Measurements from ENCODE around the gene SEC16A.
"Not testable (repeated sequence)": the region's sequence is repeated elsewhere in the genome, so short reads cannot be mapped to it uniquely, and the experiment has no call there.

The SEC16A gene

DNA sequence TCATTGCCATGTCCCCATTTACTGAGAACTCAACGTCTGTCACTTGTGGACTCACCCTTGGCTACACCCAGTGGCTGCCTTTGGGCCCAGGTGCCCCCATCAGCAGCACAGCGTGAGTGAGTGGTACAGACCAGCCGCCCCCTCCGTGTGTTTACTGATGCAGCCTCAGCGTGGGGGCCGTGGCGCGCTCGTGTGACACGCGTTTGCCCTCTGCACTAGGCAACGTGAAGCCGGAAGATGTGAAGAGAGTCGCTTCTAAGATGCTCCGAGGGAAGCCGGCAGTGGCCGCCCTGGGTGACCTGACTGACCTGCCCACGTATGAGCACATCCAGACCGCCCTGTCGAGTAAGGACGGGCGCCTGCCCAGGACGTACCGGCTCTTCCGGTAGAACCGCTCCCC lies 60.0 kb downstream of the SEC16A start:
- no peak for DNase-seq (ENCODE audit: low spot score)

DNA sequence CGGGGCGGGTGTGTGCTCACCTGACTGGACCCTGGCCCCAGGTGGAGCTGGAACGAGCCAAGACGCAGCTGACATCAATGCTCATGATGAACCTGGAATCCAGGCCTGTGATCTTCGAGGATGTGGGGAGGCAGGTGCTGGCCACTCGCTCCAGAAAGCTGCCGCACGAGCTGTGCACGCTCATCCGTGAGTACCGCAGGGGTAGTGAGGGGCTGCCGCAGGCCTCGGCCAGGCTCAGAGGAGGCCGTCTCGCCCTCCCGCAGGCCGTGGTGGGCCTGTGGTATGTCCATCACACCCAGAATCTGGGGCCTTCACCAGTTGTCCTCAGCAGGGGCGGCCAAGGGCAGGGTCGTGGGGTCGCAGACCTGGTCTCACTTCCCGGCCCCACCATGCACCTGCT lies 61.0 kb downstream of the SEC16A start:
- DNase-seq (ENCODE audit: low spot score) = no peak

DNA sequence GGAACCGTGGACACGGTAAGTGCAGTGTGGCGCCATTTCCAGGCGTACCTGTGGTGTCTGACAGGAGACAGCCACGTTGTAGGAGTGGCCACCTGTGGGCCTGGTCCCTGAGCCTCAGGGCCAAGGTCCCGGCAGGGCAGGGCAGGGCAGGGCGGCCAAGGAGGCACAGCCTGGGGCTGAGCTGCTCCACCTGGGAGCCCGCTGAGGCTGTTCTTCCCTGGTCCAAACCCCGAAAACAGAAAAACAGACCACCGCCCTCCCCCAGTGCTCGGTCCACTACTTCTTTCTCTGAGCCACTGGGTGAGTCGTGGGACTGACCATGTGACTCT lies 63.8 kb downstream of the SEC16A start:
- DNase-seq (ENCODE audit: low spot score) = no peak

DNA sequence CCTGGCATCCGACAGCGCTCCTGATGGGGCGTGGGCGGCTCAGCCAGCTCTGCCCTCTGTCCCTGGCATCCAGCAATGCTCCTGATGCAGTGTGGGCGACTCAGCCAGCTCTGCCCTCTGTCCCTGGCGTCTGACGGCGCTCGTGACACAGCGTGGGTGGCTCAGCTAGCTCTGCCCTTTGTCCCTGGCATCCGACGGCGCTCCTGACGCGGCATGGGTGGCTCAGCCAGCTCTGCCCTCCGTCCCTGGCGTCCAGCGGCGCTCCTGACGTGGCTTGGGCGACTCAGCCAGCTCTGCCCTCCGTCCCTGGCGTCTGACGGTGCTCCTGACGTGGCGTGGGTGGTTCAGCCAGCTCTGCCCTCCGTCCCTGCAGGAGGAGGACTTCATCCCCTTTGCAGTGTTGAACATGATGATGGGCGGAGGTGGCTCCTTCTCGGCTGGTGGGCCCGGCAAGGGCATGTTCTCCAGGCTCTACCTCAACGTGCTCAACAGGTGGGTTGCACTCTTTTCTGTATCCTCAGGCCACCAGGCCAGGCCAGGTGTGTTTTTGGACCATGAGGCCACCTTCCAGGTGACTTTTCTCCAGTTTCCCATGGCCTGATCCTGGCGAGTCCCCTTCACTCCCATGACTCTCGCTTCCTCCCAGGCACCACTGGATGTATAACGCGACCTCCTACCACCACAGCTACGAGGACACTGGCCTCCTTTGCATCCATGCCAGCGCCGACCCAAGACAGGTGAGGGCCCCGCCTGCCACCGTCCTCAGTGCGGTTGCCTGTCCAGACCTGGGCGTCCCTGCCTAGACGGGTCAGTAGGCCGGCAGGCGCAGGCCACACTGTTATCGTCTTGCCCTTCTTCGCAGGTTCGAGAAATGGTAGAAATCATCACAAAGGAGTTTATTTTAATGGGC lies 64.4 kb downstream of the SEC16A start:
- DNase-seq (ENCODE audit: low spot score) = no peak

DNA sequence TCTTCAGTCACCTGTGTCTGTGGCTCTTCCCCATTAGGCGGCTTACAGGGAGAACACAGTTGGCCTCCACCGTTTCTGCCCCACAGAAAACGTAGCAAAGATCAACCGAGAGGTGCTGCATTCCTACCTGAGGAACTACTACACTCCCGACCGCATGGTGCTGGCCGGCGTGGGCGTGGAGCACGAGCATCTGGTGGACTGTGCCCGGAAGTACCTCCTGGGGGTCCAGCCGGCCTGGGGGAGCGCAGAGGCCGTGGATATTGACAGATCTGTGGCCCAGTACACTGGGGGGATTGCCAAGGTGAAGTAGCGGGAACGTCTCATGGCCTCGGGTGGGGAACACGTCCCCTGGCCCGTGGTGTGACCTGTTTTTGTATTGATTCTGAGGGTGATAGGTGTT lies 65.9 kb downstream of the SEC16A start:
- DNase-seq (ENCODE audit: low spot score) = no peak

DNA sequence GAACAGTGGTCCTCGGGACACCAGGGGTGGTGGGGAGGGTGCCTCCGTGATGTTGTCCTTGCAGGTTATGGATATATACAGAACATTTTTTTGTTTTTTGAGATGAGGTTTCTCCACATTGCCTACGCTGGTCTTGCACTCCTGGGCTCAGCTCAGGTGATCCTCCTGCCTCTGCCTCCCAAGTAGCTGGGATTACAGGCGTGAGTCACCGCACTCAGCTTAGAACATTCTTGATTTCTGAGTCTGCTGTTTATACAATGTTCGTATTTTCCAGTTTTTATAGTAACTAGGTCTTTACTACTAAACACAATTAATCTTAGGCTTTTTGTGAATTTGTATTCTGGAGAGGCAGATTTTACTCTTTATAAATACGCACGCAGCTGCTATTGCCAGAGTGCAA lies 66.4 kb downstream of the SEC16A start:
- no peak for DNase-seq (ENCODE audit: low spot score)

DNA sequence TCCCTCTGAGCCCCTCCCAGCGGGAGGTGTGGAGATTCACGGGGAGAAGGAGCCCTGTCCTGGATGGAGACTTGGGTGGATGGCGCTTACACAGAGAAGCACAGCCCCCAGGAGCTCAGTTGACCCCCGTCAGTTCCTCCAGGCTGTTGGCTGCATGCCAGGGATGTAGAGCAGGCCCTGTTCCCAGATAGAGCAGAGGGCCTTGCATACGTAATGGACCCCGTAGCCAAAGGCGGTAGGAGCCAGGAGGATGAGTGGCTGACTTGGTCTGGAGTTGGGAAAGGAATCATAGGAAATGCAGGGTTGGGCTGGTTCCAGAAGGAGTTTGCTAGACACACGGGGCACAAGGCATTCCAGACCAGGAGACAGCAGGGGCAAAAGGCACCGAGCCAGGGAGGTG lies 69.9 kb downstream of the SEC16A start:
- no peak for DNase-seq (ENCODE audit: low spot score)

DNA sequence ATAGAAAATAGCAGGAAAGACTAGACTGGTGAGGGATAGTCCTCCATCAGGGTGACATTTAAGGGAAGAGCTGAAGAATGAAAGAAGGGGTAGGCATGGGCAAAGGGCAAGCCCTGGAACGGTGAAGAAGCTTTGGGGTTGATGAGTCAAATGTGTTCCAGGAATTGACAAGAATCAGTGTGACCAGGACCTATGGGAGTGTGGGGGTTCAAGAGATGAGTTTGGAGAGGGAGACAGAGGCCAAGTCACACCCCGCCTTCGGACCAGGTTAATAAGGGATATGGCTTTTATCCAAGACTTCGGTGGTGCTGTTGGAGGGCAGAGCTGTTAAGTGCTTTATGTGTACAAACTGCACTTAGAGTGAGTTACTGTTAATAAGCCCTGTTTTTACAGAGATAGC lies 71.5 kb downstream of the SEC16A start:
- DNase-seq (ENCODE audit: low spot score) = no peak

DNA sequence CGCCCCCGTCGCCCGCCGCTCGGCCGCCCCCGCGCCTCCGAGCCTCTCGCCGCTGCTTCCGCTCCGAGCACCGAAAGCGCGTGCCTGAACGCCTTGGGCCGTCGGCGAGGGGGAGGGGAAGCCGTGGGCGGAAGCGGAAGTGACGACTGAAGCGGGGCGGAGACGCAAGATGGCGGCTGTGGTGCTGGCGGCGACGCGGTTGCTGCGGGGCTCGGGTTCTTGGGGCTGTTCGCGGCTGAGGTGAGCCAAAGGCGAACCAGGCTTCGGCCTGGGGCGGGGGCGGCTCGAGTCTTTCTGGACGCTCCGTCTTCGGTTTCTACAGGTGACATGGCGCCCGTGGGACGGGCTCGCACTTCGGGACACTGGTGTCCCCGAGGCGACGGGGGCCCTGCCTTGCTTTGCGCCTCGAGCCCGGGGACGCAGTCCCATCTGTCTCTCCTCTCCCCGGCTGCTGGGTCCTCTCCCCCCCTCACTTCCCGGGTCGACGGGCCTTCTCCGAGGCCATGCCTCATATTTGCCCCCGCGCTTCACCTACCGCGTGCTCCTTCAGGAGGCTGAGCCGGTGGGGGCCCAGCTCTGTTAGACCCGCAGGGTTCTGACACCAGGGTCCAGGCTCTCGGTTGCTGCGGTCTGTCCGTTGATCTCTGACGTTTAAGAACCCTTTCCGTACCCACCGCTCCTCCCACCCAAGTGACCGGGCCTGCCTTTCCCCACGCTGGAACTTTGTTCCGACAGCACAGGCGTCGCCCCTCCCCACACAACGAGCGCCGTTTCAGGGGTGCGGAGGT lies 72.1 kb downstream of the SEC16A start, which contains the start of the genes ENTR1 and PMPCA:
TSS of gene ENTR1 (minus strand) at position 115 of the 788 bp plus-strand sequence. CDS start 217 bp downstream, outside the sequence.
TSS of gene PMPCA (plus strand) at position 159 of the 788 bp plus-strand sequence. CDS start at position 170, 11 bp downstream.
- DNase-seq (ENCODE audit: low spot score) = peak; percentile 92

DNA sequence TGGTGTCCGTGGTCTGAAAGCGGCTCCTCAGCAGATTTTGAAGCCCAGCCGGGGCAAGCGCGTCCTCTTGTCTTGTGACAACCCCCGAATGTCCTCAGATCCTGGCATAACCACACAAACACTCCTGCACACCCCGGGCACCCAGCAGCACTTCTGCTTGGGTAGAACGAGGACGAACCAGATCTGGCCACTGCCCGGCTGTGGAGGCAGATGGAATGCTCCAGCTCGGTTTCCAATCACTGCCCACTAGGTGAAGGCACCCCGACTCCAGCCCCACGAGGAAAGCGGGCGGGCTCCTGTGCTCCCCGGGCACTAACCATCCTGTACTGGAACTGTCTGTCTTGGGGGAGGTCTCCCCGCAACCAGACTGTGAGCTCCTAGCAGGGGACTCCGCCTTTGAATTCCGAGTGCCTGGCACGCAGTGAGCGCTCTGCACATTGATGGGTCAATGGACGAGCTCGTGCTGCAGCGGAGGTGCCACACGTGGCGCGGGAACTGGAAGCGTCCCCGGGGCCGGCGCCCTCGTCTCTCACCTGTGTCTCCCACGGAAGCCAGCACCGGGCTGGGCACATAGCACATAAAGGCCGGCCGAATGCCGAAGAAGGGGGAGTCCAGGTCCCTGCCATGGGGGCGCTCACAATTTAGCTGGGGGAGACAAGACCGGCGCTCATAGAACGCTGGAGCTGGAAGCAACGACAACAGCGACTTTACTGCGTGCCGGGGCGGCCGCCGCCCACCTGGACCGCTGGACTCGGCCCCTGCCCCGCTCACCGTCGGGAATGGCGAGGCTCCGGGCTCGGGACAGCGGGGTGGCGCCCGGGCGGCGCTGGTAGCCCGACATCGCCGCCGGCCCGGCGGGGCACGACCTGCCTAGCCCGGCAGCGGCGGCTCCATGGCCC lies 73.0 kb downstream of the SEC16A start:
- peak; percentile 56 for DNase-seq (ENCODE audit: low spot score)

DNA sequence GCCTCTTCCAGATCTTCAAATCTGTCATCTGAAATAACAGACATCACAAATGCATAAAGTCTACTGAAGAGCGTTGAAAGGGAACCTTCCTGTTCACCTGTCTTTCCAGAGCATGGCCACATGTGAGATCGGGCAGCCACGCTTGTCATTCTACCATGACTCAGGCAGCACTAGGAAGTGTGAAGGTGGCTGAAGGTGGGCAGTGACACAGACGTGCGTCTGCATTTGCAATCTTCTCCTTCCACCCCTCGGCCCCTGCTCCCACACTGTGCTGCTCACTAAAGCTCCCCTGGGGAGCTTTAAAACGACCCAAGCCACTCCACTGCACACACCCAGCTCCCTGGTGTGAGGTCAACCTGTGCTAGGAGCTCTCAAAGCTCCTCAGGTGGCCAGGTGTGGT lies 74.9 kb downstream of the SEC16A start:
- no peak for DNase-seq (ENCODE audit: low spot score)

DNA sequence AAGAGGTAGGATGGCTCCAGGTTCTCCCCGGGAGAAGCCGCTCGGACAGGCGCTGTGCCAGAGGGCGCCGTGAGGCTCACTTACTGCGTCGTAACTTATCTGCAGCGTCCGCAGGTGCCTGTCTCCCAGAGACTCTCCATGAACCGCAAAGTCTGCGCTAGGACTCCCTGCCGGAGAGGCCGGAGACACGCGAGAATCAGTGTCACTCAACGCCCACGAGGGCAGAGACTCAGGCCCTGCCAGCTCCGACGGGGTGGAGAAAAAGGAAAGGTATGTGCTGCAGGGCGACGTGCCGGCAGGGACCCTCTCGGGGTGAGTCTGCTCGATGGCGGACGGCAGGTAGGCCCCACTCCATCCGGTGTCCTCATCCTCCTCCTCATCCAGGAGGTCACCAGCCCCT lies 75.8 kb downstream of the SEC16A start:
- not testable (repeated sequence) for DNase-seq (ENCODE audit: low spot score)

DNA sequence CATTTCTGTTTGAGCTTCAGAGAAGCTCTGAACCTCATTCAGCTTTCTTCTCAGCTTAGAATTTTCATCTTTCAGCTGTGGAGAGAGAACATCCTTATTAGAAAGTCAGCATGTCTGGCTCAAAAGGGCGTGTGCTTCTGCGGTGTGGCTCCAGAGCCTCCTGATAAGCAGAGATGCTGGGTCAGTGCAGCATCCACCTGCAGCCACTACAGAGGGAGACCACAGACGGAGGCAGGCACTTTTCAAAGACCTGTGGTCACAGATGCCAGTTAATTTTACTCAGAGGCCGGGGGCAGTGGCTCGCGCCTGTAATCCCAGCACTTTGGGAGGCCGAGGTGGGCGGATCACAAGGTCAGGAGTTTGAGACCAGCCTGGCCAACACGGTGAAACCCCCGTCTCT lies 76.9 kb downstream of the SEC16A start:
- not testable (repeated sequence) for DNase-seq (ENCODE audit: low spot score)

DNA sequence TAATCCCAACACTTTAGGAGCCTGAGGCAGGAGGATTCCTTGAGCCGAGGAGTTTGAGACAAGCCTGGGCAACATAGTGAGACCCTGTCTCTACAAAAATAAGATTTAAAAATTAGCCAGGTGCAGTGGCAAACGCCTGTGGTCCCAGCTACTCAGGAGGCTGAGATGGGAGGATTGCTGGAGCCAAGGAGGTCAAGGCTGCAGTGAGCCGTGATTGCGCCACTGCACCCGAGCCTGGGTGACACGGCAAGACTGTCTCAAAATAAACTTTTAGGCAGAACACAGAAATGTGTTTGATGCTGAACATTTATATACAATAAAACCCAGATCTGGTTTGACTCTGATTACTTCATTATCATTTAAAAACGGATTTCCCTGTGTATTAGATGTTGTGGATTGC lies 77.4 kb downstream of the SEC16A start:
- DNase-seq (ENCODE audit: low spot score) = no peak

DNA sequence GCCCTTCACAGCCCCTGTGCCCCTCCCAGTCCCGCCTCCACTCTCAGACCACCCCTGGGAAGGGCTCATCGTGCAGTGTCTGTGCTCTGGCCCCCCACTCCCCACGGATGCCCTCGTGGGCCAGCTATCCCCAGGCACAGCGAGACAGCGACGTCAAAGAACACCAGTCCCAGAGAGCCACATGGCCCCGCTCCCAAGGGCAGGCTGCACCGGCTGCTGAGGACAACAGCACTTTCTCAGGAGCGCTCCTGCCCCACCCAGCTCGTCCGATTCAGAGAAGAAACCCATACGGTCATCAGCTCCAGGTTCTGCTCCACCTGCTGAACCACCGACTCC lies 78.1 kb downstream of the SEC16A start:
- DNase-seq (ENCODE audit: low spot score) = no peak

DNA sequence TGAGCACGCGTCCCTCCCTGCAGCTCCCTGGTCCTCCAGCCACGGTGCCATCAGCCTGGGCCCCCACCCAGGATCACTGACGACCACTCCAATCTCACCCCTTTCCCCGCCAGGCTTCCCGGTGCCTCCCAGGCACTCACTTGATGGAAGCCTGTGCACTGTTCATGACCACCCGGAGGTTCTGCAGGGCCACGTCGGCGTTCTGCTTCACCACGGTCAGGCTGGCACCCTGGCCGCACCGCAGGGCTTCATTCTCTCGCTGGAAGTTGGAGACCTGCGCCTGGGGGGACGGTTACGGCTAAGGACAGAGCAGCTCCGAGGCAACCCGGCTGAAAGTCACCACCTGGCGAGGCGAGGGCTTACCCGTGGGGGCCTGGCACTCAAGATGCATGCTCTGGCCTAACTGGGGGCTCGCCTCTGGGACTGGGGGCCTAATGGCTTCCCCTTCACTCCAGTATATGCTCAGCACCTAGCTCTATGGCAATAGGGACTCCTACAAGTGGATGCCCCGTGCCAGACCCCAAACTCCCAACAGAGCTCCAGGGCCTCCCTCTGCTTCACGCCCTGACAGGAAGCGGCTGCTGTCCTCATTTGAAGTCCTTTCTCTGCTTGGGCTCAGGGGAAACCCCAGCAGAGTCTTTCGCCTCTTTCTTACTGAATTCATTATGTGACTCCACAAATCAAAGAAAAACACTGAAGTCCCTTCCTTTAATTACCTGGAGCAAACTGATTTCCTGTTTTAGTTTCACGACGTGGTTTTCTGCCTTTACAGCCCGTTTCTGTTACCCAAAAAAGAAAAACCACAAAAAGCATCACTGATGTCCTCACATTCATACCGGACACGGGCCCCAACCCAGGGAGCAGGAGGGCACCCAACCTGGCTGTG lies 78.7 kb downstream of the SEC16A start:
- no peak for DNase-seq (ENCODE audit: low spot score)

DNA sequence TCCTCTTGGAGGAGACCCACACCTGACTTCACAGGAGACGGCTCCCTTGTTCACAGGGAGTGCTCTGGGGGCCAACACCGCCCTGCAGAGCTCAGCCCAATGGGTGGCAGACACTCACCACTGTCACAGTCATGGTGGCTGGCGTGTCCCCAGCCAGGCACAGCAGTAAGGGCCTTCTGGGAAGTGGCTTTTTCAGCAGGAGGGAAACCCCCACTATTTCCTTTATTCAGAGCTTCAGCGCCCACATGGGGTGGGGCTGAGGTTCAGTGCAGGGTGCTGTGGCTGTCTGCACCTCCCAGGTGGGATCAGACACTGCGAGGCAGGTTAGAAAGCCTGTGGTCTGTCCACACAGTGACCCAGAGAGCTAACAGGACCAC lies 79.3 kb downstream of the SEC16A start:
- no peak for DNase-seq (ENCODE audit: low spot score)

DNA sequence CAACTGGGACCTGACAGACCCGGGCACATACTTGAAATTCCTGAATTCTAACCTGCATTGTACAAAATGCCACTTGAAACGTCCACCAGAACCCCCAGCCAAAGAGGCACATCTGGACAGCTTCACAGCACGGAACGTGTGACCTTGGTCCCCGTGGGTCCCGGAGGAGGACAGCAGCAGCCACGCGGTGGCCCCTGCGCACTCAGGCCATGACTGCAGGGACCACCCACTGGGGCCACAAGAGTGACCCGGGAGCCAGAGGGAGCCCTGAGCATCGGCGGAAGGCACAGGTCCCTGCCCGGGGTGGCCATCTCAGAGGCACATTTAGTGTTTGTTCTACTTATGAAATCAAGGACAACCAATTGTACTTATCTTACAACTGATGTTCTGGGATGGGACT lies 80.8 kb downstream of the SEC16A start:
- DNase-seq (ENCODE audit: low spot score) = no peak

DNA sequence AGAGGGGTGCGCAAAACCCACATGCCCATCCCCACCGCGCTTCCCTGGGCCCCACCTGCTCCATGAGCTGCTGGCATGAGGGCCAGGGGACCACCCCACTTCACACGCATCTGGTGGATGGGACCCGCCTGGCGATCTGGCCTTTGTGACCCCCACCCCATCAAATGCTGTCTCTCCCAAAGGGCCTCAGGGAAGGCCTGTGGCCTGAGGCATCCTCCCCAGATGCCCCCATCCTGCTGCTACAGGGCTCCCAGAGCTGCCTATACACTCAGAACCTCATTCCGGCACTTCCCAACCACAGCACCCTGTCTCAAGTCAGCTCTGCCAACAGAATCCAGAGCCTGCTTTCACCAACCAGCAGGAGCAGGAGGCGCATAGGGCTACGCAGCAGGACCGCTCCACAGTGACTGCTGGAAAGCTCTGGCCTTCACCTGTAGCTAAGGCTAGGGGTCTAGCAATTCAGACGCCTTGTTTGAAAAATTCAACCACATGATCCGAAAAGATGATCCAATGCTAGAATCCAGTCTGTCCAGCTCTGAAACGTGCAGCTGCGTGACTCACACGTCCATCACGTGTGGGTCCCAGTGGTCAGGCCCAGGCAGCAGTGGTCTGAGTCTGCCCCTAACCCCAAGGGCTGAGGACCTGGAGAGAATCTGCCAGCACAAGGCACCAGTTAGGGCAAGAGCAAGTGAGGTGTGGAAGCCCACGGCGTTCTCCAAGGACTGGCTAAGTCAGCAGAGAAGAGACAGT lies 81.5 kb downstream of the SEC16A start:
- no peak for DNase-seq (ENCODE audit: low spot score)

DNA sequence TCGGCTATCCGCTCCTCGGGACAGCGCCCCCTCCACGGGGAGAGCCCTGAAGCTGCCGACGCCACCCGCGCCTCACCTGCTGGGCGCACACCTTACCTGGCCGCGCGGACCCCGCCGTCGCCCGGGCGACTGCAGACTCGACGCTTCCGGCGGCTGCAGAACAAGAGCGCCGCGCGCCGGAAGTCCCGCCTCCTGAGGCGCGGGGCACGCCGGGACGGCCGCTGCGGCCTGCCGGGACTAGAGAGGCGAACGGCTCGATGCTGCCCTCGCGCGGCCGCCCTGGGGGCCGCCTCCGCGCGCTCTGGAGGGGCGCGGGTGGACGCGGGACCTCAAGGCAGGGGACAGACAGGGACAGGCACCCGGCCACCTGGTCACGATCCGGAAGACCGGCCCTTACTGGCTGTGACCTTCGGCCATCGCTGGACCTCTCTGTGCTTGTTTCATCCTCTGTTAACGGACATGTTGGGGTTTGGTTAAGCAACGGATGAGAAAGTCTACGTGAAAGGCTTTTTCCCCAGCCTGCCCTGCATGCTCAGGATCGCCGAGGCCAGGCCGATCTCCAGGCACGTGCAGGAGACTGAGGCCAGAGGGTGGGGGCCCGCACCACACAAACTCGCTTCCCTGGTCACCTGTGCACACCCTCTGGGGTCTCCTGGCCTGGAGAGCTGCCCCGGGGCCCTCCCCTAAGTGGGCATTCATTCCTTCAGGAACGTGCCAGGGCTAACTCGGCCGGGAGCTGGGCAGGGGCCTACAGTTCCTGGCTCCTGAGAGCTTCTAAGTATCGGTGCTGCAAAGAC lies 82.6 kb downstream of the SEC16A start, which contains the start of gene SNAPC4:
TSS of gene SNAPC4 (minus strand) at position 133 of the 797 bp plus-strand sequence. CDS start 1,742 bp downstream, outside the sequence.
- DNase-seq (ENCODE audit: low spot score) = peak; percentile 89
